ENCODE results near the gene TRUB1.

TRUB1 gene

DNA sequence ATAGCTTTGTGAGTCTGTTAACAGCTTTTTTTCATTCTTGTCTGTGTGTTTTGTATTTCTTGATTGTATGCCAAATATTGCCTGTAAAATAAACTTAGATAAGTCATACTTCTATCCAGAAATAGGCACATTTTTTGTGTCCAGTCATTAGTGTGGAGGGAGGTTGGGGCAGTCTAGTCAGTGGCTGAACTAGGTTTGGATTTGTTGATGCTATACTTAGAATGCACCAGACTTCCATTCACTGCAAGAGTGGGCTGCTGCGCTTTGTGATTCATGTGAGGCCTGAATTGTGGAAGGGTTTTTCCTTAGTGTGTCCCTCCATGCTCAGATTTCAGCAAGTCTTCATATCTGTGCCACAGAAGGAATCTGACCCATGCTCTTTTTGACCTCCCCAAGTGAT, 50.0 kb downstream of the TRUB1 start:
- FAIRE-seq: no peak

DNA sequence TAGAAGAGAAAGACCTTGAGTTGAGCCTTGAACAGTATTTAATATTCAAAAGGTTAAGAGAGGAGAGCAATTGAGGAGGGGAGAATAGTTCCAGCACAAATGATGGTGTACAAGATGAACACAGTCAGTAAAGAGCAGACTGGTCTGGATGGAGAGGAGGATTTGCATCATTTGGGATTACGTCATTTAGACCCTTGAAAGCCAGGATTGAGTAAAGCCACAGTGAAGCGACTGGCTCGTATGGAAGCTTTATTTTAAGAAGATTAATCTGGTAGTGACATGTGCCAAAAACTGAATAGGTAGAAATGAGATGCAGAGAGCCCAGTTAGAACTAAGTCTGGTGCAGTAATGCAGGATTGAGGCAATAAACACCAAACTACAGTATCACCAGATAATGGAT, 52.6 kb downstream of the TRUB1 start:
- FAIRE-seq: no peak

DNA sequence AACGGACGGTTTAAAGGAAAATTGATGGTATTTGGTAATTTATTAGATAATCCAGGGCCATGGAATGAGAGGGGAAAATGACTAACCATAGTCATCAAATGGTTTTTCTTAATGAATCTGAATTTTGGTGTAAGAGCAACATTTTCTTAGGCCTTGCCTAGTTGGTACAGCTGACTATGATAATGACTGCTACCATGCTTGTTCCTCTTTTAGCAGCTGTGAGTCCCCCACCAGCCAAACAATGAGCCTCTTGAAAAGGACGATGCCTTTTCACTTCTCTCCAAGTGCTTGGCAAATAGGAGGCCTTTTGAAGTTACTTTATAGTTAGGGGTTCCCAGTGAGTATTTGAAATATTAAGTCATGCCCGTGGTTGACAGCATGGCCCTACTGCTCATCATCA, 53.0 kb downstream of the TRUB1 start:
- FAIRE-seq: no peak

DNA sequence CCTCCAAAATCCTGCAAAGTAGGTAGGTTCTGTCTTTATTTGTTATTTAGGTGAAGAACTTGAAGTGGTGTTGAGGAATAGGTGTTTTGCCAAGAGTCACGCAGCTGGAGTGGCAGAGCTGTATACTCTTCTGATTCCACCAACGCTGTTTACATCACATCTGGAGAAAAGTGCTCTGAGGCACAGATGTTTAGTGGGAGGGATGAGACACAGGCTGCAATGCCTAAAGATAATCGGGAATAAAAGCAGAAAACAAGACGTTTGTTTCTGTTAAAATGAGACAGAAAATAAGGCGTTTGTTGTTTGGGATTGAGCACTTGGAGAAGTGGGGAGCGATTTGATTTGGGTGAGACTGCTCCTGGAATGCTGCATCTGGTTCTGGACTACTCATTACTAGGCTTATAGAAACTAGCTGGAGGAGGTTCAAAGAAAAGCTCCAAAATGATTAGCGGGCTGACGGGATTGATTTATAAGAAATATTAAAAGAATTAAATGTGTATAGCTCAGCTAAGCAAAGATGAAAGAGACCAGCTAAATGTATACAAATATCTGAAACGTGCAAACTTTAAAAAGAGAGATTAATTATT, 54.3 kb downstream of the TRUB1 start:
- no peak for FAIRE-seq

DNA sequence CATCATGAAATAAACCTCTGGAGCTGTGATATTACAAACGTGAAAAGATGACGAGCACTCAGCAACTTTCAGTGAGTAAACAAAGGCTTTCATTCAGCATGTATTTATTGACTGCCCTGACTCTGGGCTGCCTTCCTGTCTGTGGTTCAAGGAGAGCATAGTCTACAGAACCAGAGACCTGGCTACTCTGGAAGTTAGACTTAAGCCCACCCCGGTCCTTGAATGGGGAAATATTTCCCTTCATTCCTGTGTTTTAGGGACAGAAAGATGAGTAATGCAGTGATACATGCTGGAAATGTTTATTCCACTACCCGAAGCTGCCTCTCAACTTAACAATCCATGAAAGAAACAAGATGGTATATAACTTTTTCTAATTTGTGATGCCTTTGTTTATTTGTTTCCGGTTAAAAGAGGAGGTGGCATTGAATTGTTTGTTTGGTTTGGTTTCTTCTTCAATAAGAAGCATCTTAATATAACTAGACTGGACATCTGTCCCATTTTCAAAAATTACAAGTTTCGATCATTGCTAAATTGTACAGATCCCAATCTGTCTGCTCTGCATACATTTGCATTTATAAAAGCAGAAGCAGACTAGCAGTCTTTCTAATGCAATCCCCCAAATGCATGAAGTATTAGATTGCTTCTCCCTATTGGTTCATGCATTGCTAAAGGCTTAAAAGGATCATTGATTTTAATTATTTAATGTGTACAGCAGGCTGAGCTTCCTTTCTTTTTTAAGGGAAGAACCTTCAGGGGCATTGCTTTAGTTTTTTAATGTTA, 57.7 kb downstream of the TRUB1 start:
- FAIRE-seq: no peak

DNA sequence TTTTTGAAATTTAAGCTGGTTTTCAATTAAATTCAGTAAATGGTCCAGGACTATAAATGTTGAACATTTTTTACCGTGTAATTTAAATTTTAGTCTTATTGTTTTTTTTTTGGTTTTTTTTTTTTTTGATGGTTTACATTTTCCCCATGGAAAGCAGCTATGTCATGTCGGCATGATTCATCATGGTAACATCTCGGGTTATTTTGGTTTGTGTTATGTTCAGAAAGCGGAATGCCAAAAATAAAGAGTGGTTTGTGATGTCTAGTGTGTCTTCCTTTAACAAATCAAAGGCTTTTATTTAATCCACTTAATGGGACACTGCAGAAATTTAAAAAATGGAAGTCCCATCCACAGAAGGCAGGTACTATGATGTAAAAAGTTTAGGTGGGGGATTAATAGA, 58.5 kb downstream of the TRUB1 start:
- no peak for FAIRE-seq

DNA sequence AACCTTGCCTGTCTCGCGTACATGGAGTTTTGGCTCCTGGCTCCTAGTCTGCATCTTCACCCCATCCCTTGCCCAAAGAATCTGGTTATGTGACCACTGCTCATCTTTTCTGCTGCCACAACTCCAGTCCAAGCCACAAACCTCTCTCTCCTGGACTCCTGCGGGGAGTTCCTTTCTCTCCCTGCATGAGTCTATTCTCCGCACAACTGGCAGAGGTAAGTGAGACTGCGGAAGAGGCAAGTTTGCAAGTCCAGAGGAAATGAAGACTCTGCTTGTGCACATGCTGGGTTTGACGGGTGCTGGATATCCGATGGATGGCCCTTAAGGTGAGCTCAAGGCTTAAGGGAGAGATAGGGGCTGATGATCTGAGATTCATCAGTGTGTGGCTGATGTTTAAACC, 61.0 kb downstream of the TRUB1 start:
- no peak for FAIRE-seq

DNA sequence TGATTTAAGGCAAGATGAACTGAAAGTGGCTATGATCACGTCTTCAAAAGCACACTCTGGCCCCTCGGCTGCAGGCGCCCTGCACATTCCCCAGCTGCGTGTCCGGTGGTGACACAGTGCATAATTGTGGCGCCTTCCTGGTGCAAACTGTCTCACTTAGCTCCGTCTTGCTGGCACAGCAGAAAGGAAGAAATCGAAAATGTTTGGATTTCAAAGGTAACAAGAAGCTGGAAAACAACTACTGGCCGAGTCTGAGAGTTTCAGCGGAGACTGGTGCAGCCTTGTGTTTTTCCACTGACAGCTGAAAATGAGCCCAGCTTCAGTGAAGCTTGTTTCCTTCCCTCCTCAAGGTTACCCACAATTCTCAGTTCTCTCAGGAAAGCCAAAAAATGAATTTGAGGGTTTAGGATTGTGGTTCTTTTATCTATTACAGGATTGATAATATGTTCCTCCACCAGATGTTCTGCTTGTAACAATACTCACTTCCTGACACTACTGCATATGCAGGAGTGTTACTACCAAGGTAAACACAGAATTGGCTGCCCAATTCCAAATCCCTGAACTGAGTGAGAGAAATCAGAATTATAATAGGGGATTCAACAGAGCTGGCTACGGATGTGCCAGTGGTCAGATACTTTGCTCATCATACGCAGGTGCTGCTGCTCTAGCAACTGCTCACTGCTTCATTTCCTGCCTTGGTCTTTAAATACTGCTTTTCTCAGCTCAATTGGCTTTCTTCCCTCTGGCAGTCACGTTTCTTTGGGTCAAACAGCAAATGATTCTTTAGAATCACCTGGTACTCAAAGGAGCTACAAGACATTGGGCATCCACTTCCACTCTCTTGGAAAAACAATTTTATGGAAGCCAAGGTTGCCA, 63.7 kb downstream of the TRUB1 start:
- peak; percentile 70 for FAIRE-seq

DNA sequence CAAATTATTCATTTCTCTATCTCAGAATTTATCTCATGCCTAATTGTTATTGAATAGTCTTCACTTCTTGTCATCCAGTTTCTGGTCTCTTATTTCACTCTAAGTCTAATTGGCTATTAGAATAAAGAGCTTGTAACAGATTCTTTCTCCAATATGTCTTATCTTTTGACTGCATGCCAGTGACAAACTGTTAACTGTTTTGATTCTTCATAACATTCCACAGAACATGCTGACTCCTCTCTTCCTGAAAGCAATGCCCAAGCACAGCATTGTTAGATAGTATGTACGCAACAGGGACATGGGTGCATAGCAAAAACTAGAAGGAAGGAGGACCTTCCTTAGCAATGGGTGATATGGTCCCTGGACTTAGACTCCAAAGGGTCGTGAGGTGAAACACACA, 65.4 kb downstream of the TRUB1 start:
- no peak for FAIRE-seq

DNA sequence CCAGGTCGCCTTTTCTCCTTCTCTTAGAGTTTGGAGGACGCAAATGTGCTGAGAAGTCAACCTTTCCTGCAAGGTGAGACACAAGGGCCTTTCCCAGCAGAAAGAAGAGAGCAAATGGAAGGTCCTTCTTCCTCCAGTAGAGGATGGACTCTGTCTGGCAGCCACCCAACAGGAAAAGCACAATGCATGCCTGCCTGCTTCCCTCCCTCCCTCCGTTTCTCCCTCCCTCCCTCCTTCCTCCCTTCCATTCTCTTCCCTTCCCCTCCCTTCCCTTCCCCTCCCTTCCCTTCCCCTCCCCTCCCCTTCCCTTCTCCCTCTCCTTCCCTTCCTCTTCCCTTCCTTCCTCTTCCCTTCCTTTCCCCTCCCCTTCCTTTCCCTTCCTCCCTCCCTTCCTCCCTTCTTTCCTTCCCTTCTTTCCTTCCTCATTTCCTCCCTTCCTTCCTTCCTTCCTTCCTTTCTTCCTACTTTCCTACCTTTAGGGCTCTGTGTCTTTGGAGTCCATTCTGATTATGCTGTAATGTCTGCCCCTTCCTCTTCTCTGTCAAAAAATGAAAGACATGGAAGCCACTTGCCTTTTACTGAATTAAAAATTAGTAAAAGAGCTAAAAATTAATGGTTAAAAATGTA, 66.4 kb downstream of the TRUB1 start:
- FAIRE-seq: no peak

DNA sequence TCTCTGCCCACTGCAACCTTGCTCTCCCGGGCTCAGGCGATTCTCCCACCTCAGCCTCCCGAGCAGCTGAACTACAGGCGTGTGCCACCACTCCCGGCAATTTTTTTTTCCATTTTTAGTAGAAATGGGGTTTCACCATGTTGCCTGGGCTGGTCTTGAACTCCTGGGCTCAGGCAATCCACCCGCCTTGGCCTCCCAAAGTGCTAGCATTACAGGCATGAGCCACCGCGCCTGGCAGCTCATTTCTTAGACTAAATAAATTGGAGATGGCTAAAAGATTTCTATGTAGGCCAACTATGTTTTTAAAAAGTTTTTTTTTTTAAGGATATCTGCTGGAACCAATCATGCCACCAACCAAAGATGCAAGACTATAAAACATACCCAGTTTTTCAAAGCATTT, 67.8 kb downstream of the TRUB1 start:
- no peak for FAIRE-seq

DNA sequence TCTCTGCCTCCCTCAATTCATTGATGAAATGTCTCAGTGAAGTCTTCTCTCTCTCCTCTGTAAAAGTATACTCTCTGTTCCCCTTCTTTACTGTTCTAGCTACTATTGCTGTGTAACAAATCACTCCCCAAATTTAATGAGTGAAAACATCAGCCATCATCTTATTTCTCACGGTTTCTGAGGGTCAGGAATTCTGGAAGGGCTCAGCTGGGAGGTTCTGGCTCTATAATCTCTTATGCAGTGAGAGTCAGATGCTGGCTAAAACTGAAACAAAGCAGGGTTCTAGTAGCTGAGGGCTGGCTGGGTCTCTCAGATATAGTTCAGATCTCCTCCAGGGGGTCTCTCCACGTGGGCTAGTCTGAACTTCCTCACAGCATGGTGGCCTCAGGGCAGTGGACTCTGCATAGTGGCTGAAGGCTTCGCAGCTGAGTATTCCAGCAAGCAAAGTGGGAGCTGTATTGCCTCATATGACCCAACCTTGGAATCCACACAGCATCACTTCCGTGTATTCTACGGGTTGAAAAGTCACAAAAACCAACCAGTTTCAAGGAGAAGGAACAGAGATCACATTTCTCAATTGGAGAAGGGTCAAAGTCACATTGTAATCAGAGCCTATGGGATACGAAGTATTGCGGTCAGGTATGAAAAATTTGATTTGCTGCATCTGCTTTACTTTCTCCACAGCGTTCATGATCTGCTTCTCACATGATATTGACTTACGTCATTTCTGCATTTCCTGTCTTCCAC, 80.4 kb downstream of the TRUB1 start:
- FAIRE-seq: no peak

DNA sequence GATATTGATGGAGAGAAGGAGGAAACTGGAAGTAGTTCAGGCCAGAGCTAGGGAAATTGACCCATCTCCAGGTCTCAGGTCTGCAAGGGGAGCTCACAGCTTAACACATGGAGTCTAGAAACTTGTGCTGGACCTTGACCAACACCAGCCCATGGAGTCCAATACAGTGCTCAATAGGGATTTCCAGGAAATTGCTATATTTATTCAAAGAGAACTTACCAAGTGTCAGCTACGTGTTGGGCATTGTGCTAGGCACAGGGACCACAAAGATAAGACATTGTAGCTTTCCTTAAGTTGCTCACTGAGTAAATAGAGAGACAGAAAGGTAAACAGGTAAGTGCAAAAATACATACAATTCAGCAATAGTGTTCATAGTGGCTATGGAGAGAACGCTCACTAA, 82.5 kb downstream of the TRUB1 start:
- FAIRE-seq: no peak

DNA sequence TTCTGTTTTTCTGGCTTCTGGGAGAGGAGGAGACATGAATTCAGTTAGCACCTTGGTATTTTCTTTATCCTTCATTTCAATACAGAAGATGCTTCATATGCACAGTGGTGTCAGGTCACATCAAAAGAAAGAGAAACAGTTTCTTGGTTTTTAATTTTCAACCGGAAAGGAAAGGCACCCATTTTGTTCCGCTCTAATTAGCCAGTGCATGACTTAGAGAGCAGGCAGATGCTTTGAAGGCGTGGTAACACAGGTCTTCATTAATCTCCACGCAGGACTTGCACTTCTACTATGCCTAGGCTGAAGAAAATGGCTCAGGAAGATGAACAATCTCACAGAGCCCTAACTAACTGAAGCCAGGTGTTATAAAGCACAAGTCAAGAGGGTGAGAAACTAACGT, 84.7 kb downstream of the TRUB1 start:
- peak; percentile 70 for FAIRE-seq

DNA sequence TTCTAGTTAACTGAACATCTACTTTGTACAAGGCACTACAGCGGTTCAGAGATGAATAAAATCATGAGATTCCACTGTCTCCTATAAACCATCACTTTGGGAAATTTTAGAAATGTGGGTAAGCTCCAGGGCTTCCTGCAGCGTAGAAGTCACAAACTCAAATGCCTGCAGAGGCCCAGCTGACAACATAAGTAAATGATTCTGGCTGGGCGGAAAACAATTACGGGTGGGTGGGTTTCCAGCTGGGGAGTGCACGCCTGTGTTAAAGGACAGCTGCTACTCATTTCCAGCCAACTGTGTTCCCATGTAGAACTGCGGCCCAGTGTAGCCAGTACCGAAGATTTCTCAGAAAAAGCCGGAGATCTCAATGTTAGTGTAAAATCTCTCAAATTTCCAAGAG, 85.7 kb downstream of the TRUB1 start:
- FAIRE-seq: no peak

DNA sequence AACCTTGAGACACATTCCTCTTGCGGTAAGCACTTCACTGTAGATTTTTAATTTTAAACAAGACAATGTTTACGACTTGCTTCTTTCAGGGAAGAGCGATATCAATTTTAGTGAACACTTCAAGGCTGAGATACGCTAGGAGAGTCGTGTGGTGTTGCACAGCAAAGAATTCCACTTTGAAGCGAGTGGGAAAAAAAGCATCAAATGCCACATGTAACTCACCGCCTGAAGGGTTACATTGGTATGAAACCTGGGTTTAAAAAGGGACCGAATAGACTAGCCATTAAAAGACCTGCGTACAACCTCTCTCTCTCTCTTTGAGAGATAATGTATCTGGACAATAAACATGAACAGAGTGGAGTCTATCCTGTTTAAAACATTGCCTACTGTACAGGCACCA, 86.4 kb downstream of the TRUB1 start:
- no peak for FAIRE-seq

DNA sequence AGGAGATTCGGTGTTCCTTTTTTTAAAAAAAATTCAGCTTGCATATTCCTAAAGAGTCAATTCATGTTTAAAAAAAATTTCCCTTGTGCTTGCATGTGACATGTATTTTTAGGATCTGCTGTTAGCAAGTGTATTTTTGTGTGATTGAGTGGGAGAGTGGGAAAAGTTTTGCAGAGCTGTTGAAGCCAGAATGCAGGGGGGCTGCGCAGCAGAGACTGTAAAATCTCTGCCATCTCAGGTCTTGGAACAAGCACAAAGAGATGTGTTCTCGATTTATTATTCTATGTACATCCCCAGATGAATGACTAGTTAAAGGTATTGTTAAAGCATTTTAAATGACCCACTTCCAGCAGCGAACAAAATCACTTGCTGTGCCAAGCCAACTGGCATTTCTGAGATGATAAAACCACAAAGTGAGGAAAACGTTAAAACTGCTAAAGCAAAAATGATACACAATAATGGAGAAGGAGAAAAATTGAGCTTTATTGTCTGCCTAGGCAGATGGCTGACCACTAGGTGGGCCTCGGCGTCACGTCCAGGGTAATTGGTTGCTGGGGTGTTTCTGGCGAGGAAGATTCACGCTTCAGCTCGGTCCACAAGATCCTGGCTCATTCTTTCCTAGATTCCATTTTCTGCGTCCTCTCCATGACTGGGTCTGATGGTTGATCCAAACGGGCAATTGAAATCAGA, 88.2 kb downstream of the TRUB1 start:
- peak; percentile 13 for FAIRE-seq

DNA sequence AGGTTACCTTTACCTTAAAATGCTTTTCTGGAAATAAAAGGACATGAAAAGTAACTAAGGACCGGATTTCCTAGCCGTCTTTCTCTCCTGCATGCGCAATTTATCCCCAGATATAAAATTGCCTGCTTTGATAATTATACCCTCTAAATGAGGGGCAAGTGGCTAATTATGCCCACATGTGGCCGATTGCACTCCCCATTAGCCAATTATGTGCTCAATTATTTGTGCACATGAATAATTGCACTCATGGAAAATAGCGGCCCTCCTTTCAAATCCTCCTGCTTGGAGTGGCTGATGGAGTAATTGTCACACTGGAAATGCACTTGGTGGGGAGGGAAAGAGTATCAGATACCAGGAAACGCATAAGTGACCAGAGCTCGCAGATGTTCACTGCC, 88.7 kb downstream of the TRUB1 start:
- FAIRE-seq: no peak

Data from islet of Langerhans (tissue), 1 donor.